ENCODE results near the gene SH3BP5L. TPM values are rescaled to one million over a fixed set of nuclear protein-coding genes. Genes with fewer than 3 reads are reported as not detected.
A peak's percentile ranks its signal among the peaks of the same experiment; 100 is the strongest.

Gene SH3BP5L
- total and polyA plus RNA-seq, 2 of the 4 experiments (the other 2 are of a cell fraction): 23.3 to 35.9 TPM

DNA sequence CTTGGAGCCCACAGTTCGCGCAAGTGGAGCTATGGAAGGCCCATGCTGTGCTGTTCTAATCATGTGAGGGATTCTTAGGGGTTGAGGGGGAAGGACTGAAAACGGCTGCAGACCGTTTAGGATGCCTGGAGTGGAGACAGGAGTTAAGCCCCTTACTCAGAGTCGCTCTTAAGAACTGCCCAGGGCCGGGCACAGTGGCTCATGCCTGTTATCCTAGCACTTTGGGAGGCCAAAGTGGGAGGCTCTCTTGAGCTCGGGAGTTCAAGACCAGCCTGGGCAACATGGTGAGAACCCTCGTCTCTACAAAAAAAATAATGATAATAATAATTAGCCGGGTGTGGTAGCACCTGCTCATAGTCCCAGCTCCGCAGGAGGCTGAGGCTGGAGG is 13.4 kb upstream of the SH3BP5L start:
- H4K20me1 ChIP-seq (ENCODE audit: insufficient read depth, low read length): no peaks in the 10 kb centered on the region

More for the DNA sequence above, 13.4 kb upstream of the SH3BP5L start:
- peak overlapping the region; percentile 94 for H3K4me2 ChIP-seq (ENCODE audit: low read depth, low read length)
- H2BK15ac ChIP-seq (ENCODE audit: low read depth, low read length): peak overlapping the region; percentile 56; the same call in 1 of the 3 replicates
- TF ChIP-seq MXI1 (IDR thresholded peaks at IDR 0.05; ENCODE audit: borderline replicate concordance, low read depth, low read length): no peak
- no peak for TF ChIP-seq FOS (IDR thresholded peaks at IDR 0.05; ENCODE audit: low read depth, low read length)
- TF ChIP-seq CHD1 (IDR thresholded peaks at IDR 0.05; ENCODE audit: low read depth, low read length): no peak
- TF ChIP-seq BHLHE40 (IDR thresholded peaks at IDR 0.05; ENCODE audit: low read depth, low read length): no peak
- no peak for TF ChIP-seq NFE2L2 (IDR thresholded peaks at IDR 0.05; ENCODE audit: low read depth, low read length)
- no peak for TF ChIP-seq MAFK (IDR thresholded peaks at IDR 0.05; ENCODE audit: low read depth, low read length)
- TF ChIP-seq CEBPB (IDR thresholded peaks at IDR 0.05; ENCODE audit: low read depth, low read length): no peak
- TF ChIP-seq, protein P1, sequence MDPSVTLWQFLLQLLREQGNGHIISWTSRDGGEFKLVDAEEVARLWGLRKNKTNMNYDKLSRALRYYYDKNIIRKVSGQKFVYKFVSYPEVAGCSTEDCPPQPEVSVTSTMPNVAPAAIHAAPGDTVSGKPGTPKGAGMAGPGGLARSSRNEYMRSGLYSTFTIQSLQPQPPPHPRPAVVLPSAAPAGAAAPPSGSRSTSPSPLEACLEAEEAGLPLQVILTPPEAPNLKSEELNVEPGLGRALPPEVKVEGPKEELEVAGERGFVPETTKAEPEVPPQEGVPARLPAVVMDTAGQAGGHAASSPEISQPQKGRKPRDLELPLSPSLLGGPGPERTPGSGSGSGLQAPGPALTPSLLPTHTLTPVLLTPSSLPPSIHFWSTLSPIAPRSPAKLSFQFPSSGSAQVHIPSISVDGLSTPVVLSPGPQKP (IDR thresholded peaks at IDR 0.05; ENCODE audit: borderline replicate concordance, low read depth, low read length): no peak
- no peak for TF ChIP-seq MAZ (IDR thresholded peaks at IDR 0.05; ENCODE audit: borderline replicate concordance, low read depth, low read length)
- no peak for TF ChIP-seq RCOR1 (IDR thresholded peaks at IDR 0.05; ENCODE audit: insufficient replicate concordance, low read length)
- no peak for TF ChIP-seq POLR2A (IDR thresholded peaks at IDR 0.05; ENCODE audit: low read depth, low read length)
- no peak for TF ChIP-seq RAD21 (IDR thresholded peaks at IDR 0.05; ENCODE audit: low read length)
- dilution Hi-C loops (cut with HindIII; ENCODE audit: low sequenced_read_pairs, unreplicated experiment) (no loop called here), intact Hi-C loops (cut with micrococcal nuclease) (no loop called here), in situ Hi-C loops (cut with MboI; ENCODE audit: low sequenced_read_pairs) (no loop called here)
- no peaks in the 10 kb centered on the region for H3K36me3 ChIP-seq (ENCODE audit: control insufficient read depth, insufficient read depth, low read length)
- H4K91ac ChIP-seq (ENCODE audit: insufficient read depth, low read depth, low read length): peak overlapping the region; percentile 56; the same call in 1 of the 2 replicates
- H3K9me1 ChIP-seq (ENCODE audit: insufficient read depth, low read length): no peaks in the 10 kb centered on the region
- peak overlapping the region; percentile 64 to 95; a peak in 3 of 4 replicates for H4K8ac ChIP-seq (ENCODE audit: low read depth in 2 of 2, low read length in 2 of 2)
- peak overlapping the region; percentile 89 for H3K4me3 ChIP-seq (ENCODE audit: insufficient read depth, low read depth, low read length)
- no peaks in the 10 kb centered on the region for H3K9me3 ChIP-seq (ENCODE audit: control insufficient read depth, insufficient read depth, low read length)
- ATAC-seq (ENCODE audit: low read depth): no peak
- peak overlapping the region; percentile 97 for H3K27ac ChIP-seq (ENCODE audit: insufficient read depth, low read length)
- H3K27me3 ChIP-seq (ENCODE audit: control insufficient read depth, insufficient read depth, low read length): no peaks in the 10 kb centered on the region
- ChIA-PET POLR2A (ENCODE audit: unreplicated experiment) (interaction anchor here (0.5 to 0.8 kb wide), 2 partner anchors 19 kb away, joined by 4 to 13 read pairs; partner anchors contain the start of gene ZNF692), CTCF (no interaction called here)
- H3K23ac ChIP-seq (ENCODE audit: low read depth, low read length): peak overlapping the region; percentile 83; the same call in 1 of the 2 replicates
- peak overlapping the region; percentile 95; the same call in 1 of the 2 replicates for H3K14ac ChIP-seq (replicated peaks; ENCODE audit: low read depth, low read length)
- peak overlapping the region; percentile 96 for H2BK5ac ChIP-seq (ENCODE audit: low read depth, low read length, poor library complexity, severe bottlenecking)
- H3K4ac ChIP-seq (ENCODE audit: low read depth, low read length): peak overlapping the region; percentile 90
- H2AFZ ChIP-seq (replicated peaks; ENCODE audit: low read length, poor library complexity): peak overlapping the region; percentile 99
- peak overlapping the region; percentile 79; the same call in 1 of the 2 replicates for H4K5ac ChIP-seq (ENCODE audit: low read depth, low read length)
- H3K18ac ChIP-seq (ENCODE audit: low read depth, low read length): no peak overlapping the region
- H3K9ac ChIP-seq (ENCODE audit: low read depth, low read length): peak overlapping the region; percentile 90
- no TSS peak for BruUV-seq (replicated peaks)
- peaks cover 31 to 43% of the 10 kb centered on the region in 2 experiments for H3K79me1 ChIP-seq (ENCODE audit: low read depth in 1 of 2, low read length in 2 of 2)
- peak overlapping the region; percentile 89; the same call in 1 of the 2 replicates for H2BK120ac ChIP-seq (ENCODE audit: low read depth, low read length)
- WGBS, 2 experiments (ENCODE audit: extremely low coverage in 2 of 2, insufficient read length in 1 of 2): 0% methylated on average over 2 of the region's 10 CpGs; no CpG with 5 or more reads in 1 of the 2 experiments
- 0 out of 2 replicates have a peak overlapping the region, but pooled peaks have one; percentile 43 for H3K56ac ChIP-seq (ENCODE audit: extremely low read depth, insufficient read depth, low read length)
- no peak for DNase-seq
- H2BK20ac ChIP-seq (ENCODE audit: low read depth, low read length): 0 out of 2 replicates have a peak overlapping the region, but pooled peaks have one; percentile 34
- H2AK5ac ChIP-seq (ENCODE audit: low read depth, low read length): peak overlapping the region; percentile 69; the same call in 1 of the 2 replicates
- peak overlapping the region; percentile 96 for H2AK9ac ChIP-seq (replicated peaks; ENCODE audit: low read depth, low read length, poor library complexity)
- H3K4me1 ChIP-seq (ENCODE audit: control insufficient read depth, insufficient read depth, low read length): peaks cover 10% of the 10 kb centered on the region

Data from IMR-90 (cell line).